T-cell (primary cell): ENCODE data around the gene LHFPL5. TPM values are rescaled to one million over a fixed set of nuclear protein-coding genes. Genes with fewer than 3 reads are reported as not detected.
A peak's percentile ranks its signal among the peaks of the same experiment; 100 is the strongest.

Experiments
- ATAC-seq, 4 experiments: fragments of 200-7000 bp in 3 of 4; fragments of 150-1000 bp in 1 of 4; cut with Tn5 transposase; replicated peaks in 1 of 4; 1 replicate in 3 of 4; 2 replicates in 1 of 4; pipeline ENCODE4 v1.10.0; 2021; ENCODE audit warnings: moderate library complexity in 3 of 4, mild to moderate bottlenecking in 2 of 4, moderate number of reproducible peaks in 1 of 4
- CTCF ChIA-PET, 2 donors: fragments of 300-600 bp; sonication (Branson Sonifier 250); formaldehyde crosslinking; loops; one replicate each; lab custom pipeline; 2022; ENCODE audit warnings: antibody characterized with exemption in 2 of 2; lab: Charles Lee
- POLR2A ChIA-PET, 2 donors: fragments of 300-600 bp; sonication (Branson Sonifier 250); formaldehyde crosslinking; loops; one replicate each; lab custom pipeline; 2022; ENCODE audit warnings: antibody characterized with exemption in 2 of 2; lab: Charles Lee
- DNase-seq, 35 experiments: peaks; one replicate each; pipeline versions ENCODE4 v3.0.0 to v3.0.0-alpha.2; 2013 to 2023
- H3K27ac ChIP-seq: one replicate; pipeline ENCODE4 v1.5.1; 2013; ENCODE audit warnings: low read length
- H3K27me3 ChIP-seq, 2 experiments: replicated peaks in 1 of 2; 1 replicate in 1 of 2; 2 replicates in 1 of 2; pipeline versions ENCODE4 v1.6.1 to v1.7.0; 2013; ENCODE audit warnings: low read length in 1 of 2, mixed read lengths in 1 of 2; ENCODE audit not compliant: control insufficient read depth in 2 of 2, insufficient read depth in 2 of 2; ENCODE audit errors: extremely low read depth in 1 of 2
- H3K36me3 ChIP-seq, 2 donors: 1 replicate in 1 of 2; 2 replicates in 1 of 2; pipeline versions ENCODE4 v1.6.1 to v1.7.0; 2013; ENCODE audit warnings: low read length in 1 of 2; ENCODE audit not compliant: control insufficient read depth in 2 of 2, insufficient read depth in 1 of 2; ENCODE audit errors: extremely low read depth in 1 of 2
- H3K4me1 ChIP-seq, 2 experiments: 1 replicate in 1 of 2; 2 replicates in 1 of 2; pipeline versions ENCODE4 v1.6.1 to v1.7.0; 2013; ENCODE audit warnings: low read length in 2 of 2, mixed read lengths in 1 of 2; ENCODE audit not compliant: insufficient read depth in 2 of 2, control insufficient read depth in 1 of 2; ENCODE audit errors: extremely low read depth in 1 of 2
- H3K4me3 ChIP-seq, 2 donors: 1 replicate in 1 of 2; 2 replicates in 1 of 2; pipeline versions ENCODE4 v1.5.1 to v1.7.0; 2013; ENCODE audit warnings: mild to moderate bottlenecking in 2 of 2, low read length in 1 of 2, moderate library complexity in 1 of 2; ENCODE audit not compliant: control insufficient read depth in 1 of 2; ENCODE audit errors: extremely low read depth in 1 of 2
- H3K9me3 ChIP-seq: 2 replicates; pipeline ENCODE4 v1.7.0; 2013
- H3K27ac Mint-ChIP-seq, 2 donors: one replicate each; pipeline ENCODE4 v1.8.0; 2020 to 2021; ENCODE audit warnings: mild to moderate bottlenecking in 2 of 2, mixed read lengths in 2 of 2
- H3K27me3 Mint-ChIP-seq, 2 donors: one replicate each; pipeline ENCODE4 v1.8.0; 2021 to 2022; ENCODE audit warnings: mixed read lengths in 2 of 2
- H3K36me3 Mint-ChIP-seq: one replicate; pipeline ENCODE4 v1.8.0; 2021; ENCODE audit warnings: mixed read lengths
- H3K4me1 Mint-ChIP-seq, 3 donors: one replicate each; pipeline ENCODE4 v1.8.0; 2020 to 2022; ENCODE audit warnings: mixed read lengths in 3 of 3, mild to moderate bottlenecking in 1 of 3
- H3K4me3 Mint-ChIP-seq, 3 donors: one replicate each; pipeline ENCODE4 v1.8.0; 2020 to 2022; ENCODE audit warnings: mild to moderate bottlenecking in 3 of 3, mixed read lengths in 3 of 3, moderate library complexity in 3 of 3
- H3K9me3 Mint-ChIP-seq, 3 donors: one replicate each; pipeline ENCODE4 v1.8.0; 2020 to 2022; ENCODE audit warnings: mixed read lengths in 3 of 3
- WGBS: methylation state at CpG from one replicate; pipeline ENCODE4 v1.1.5; 2013; ENCODE audit warnings: missing lambda C conversion rate; ENCODE audit not compliant: insufficient coverage; 5-methylcytosine and 5-hydroxymethylcytosine counted together
- total RNA-seq, 35 experiments: library from RNA in 6 of 35; stranded (reverse) in 6 of 35; fragments of 120-200 nt in 1 of 35; gene quantifications; one replicate each; pipeline versions ENCODE4 v1.2.1 to v1.2.4 and lab custom pipeline; 2013 to 2026

Gene LHFPL5
- total RNA-seq, 5 donors from 2014 or later (not counting 1 experiment from before 2014, with no cell fraction given), result not detected

DNA sequence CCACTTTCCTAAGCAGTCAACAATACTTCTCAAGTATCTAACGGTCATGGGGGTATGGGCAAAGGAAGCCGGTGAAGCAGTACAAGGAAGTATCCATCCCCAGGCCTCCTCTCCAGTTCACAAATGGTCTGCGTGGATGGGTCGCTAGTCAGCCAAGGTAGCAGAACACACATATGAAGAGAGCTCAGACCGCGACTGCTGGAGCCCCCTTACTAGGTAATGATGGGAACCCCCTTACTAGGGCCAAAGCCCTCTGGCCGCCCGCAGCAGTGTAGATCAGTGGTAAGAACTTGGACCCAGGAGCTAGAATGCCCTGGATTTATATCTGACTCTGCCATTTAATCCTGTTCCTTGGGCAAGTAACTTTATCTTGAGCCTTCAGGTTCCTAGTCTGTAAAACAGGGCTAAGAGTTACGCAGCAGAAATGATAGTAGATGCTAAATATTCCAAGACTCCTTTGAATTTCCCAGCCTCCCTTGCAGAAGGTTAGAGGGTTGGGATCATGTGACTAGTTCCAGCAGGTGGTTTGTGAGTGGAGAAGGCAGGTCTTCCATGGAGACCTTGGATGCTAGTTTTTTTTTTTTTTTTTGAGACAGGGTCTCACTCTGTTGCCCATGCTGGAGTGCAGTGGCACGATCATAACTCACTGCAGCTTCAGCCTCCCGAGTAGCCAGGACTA, 30.9 kb upstream of the LHFPL5 start:
- Mint-ChIP-seq H3K4me3 (no peak overlapping the region), H3K27ac (no peak overlapping the region), H3K9me3 (no peaks in the 10 kb centered on the region), H3K4me1 (peaks cover 5 to 9% (median 7%) of the 10 kb centered on the region in 3 donors), H3K27me3 (peaks cover 25 to 28% of the 10 kb centered on the region in 2 donors), H3K36me3 (no peaks in the 10 kb centered on the region)
- ChIA-PET CTCF (no interaction called here), POLR2A (no interaction called here)
- Histone ChIP-seq H3K9me3 (no peaks in the 10 kb centered on the region), H3K27me3 (peaks cover 0 to 55% of the 10 kb centered on the region in 2 experiments), H3K4me1 (peaks cover 0 to 10% of the 10 kb centered on the region in 2 experiments), H3K27ac (no peak overlapping the region), H3K4me3 (no peak overlapping the region), H3K36me3 (no peaks in the 10 kb centered on the region)
- WGBS, result 88% methylated on average over 4 of the region's 11 CpGs
- ATAC-seq (no peak), DNase-seq (no peak)

DNA sequence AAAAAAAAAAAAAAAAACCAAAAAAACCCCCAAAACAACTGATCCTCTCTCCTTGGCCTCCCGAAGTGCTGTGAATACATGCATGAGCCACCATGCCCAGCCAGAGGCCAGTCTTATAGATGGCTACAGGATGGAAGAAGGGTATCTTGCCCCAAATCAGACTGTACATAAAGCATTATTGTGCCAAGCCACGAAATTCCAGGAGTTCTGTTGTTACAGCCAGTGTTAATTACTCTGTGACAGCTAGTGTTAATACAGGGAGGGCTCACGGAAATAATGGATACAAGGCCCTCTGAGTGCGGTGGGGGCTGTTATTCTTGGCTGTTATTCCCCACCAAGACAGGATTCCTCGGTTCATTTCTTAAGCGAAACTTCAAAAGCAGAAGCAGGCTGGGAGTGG, 30.1 kb upstream of the LHFPL5 start:
- Mint-ChIP-seq H3K9me3 (no peaks in the 10 kb centered on the region), H3K27me3 (peaks cover 25 to 33% of the 10 kb centered on the region in 2 donors), H3K4me1 (peaks cover 5 to 9% (median 7%) of the 10 kb centered on the region in 3 donors), H3K4me3 (no peak overlapping the region), H3K27ac (no peak overlapping the region), H3K36me3 (no peaks in the 10 kb centered on the region)
- H3K27me3 ChIP-seq, result peaks cover 0 to 57% of the 10 kb centered on the region in 2 experiments
- H3K4me3 ChIP-seq, result no peak overlapping the region
- H3K36me3 ChIP-seq, result no peaks in the 10 kb centered on the region
- ChIA-PET POLR2A (no interaction called here), CTCF (no interaction called here)
- peaks cover 0 to 10% of the 10 kb centered on the region in 2 experiments for H3K4me1 ChIP-seq
- WGBS, result 80% methylated on average over 5 of the region's 6 CpGs
- no peak overlapping the region for H3K27ac ChIP-seq
- DNase-seq (no peak), ATAC-seq (no peak)
- no peaks in the 10 kb centered on the region for H3K9me3 ChIP-seq

DNA sequence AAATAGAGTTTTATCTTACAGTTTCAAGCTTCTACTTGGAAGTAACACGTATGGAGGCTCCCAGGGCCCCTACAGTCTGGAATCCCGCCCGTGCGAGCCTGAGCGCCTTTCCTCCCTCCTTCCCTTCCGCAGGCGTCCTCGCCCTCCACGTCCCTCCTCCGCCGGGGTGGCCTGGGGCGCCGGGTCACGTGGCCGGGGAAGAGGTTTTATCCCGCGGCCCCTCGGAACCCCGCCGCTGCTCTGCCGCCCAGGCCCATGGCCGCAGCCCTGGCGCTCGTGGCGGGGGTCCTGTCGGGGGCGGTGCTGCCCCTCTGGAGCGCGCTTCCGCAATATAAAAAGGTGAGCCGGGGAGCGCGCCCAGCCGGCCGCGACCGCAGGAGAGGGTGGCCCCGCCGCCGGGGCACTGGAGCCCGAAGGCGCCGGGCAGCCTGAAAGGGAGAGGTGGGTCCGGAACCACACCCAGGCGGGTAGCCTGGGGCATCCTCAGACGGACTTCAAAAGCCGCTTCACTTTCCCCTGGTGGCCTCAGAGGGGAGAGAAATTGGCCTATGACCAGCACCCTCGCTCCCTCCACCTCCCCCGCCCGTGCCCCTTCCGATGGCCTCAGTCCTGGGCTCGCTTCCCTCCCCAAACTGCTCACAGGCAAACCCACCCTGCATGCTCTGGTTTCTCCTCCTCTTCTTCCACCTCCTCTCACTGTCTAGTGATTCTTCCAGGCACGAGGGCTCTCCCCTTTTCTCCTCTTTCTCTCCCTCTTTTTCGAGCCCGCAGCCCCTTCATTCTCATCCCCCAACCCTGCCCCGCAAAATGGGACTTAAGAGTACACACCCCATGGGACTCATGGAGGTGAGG, 28.6 kb upstream of the LHFPL5 start, which contains the start of gene CLPSL2:
TSS of gene CLPSL2 (plus strand) at position 235 of the 852 bp plus-strand sequence. CDS start at position 256, 21 bp downstream.
- DNase-seq (no peak), ATAC-seq (peak in 2 of 4 experiments; percentile 38 to 56)
- Histone ChIP-seq H3K4me3 (peak within 1 kb of the TSS in 1 of 2 donors; percentile 60), H3K9me3 (no peaks in the 10 kb centered on the region), H3K27me3 (peaks cover 0 to 56% of the 10 kb centered on the region in 2 experiments), H3K27ac (no peak within 1 kb of the TSS), H3K36me3 (no peaks in the 10 kb centered on the region), H3K4me1 (peaks cover 0 to 10% of the 10 kb centered on the region in 2 experiments)
- H3K36me3 Mint-ChIP-seq, result no peaks in the 10 kb centered on the region
- ChIA-PET CTCF (no interaction called here), POLR2A (no interaction called here)
- no peak within 1 kb of the TSS for H3K27ac Mint-ChIP-seq
- WGBS, result 2% methylated on average over 47 of the region's 56 CpGs
- H3K4me1 Mint-ChIP-seq, result peaks cover 5 to 9% (median 7%) of the 10 kb centered on the region in 3 donors
- no peaks in the 10 kb centered on the region for H3K9me3 Mint-ChIP-seq
- peak within 1 kb of the TSS; percentile 37 to 59 (median 58) for H3K4me3 Mint-ChIP-seq
- peaks cover 27 to 38% of the 10 kb centered on the region in 2 donors for H3K27me3 Mint-ChIP-seq

DNA sequence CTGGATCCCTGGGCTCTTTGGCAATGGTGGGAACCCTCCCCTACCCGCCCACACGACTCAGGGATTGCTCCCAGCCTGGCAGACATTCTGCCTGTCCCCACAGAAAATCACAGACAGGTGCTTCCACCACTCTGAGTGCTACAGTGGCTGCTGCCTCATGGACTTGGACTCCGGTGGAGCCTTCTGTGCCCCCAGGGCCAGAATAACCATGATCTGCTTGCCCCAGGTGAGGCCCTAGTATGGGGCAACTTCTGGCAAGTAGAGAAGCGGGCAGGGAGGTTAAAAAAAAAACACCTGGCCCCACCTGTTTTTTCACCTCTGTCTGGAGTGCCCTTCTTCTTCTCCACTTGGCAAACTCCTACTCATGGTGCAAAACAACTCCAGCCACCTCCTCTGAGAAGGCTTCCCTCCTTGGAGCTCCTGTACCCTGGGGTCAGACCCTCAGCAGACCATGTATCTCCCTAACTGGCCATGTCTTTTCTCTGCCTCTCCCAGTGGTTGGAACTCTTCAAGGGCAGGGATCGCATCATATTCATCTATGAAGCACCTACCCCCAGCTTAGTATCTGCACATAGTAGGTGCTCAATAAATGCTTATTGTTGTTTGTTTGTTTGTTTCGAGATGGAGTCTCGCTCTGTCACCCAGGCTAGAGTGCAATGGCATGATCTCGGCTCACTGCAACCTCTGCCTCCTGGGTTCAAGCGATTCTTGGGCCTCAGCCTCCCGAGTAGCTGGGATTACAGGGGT, 27.6 kb upstream of the LHFPL5 start:
- H3K4me3 ChIP-seq, result no peak overlapping the region
- Mint-ChIP-seq H3K27me3 (peaks cover 30 to 40% of the 10 kb centered on the region in 2 donors), H3K4me1 (peaks cover 5 to 9% (median 7%) of the 10 kb centered on the region in 3 donors), H3K36me3 (no peaks in the 10 kb centered on the region), H3K9me3 (no peaks in the 10 kb centered on the region), H3K27ac (peak overlapping the region in 1 of 2 donors; percentile 44), H3K4me3 (peak overlapping the region; percentile 28 to 58 (median 53))
- POLR2A ChIA-PET, result no interaction called here
- no peak for ATAC-seq
- no peaks in the 10 kb centered on the region for H3K36me3 ChIP-seq
- H3K27ac ChIP-seq, result no peak overlapping the region
- no peaks in the 10 kb centered on the region for H3K9me3 ChIP-seq
- DNase-seq, result no peak
- 89% methylated on average over 7 of the region's 10 CpGs for WGBS
- CTCF ChIA-PET, result no interaction called here
- H3K4me1 ChIP-seq, result peaks cover 0 to 10% of the 10 kb centered on the region in 2 experiments
- H3K27me3 ChIP-seq, result peaks cover 0 to 55% of the 10 kb centered on the region in 2 experiments

DNA sequence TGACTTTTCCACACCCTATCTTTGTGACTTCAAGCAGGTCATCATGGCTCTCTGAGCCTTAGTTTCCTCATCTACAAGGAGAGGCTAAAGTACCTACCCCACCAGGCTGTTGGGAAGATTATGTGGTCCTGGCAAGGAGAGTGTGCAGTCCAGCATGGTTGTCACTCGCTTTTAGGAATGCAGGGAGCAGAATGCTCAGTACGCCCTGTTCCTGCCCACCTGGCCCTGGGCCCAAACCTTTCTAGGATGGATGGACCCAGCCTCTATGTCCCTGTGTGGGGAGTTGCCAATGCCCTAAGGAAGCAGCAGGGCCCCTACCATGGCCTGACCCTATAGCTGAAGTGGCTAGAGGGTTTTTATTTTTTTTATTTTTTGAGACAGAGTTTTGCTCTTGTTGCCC, 26.7 kb upstream of the LHFPL5 start:
- H3K27ac ChIP-seq, result no peak overlapping the region
- no peaks in the 10 kb centered on the region for H3K36me3 ChIP-seq
- H3K27ac Mint-ChIP-seq, result no peak overlapping the region
- 94% methylated on average over 2 of the region's 2 CpGs for WGBS
- H3K4me3 Mint-ChIP-seq, result peak overlapping the region in 1 of 3 donors; percentile 53
- H3K27me3 ChIP-seq, result peaks cover 0 to 54% of the 10 kb centered on the region in 2 experiments
- no peak for ATAC-seq
- CTCF ChIA-PET, result no interaction called here
- H3K9me3 Mint-ChIP-seq, result no peaks in the 10 kb centered on the region
- no peaks in the 10 kb centered on the region for H3K36me3 Mint-ChIP-seq
- peaks cover 0 to 10% of the 10 kb centered on the region in 2 experiments for H3K4me1 ChIP-seq
- H3K4me3 ChIP-seq, result no peak overlapping the region
- no peak for DNase-seq
- POLR2A ChIA-PET, result no interaction called here
- H3K9me3 ChIP-seq, result no peaks in the 10 kb centered on the region
- peaks cover 5 to 9% (median 7%) of the 10 kb centered on the region in 3 donors for H3K4me1 Mint-ChIP-seq
- peaks cover 30 to 40% of the 10 kb centered on the region in 2 donors for H3K27me3 Mint-ChIP-seq

DNA sequence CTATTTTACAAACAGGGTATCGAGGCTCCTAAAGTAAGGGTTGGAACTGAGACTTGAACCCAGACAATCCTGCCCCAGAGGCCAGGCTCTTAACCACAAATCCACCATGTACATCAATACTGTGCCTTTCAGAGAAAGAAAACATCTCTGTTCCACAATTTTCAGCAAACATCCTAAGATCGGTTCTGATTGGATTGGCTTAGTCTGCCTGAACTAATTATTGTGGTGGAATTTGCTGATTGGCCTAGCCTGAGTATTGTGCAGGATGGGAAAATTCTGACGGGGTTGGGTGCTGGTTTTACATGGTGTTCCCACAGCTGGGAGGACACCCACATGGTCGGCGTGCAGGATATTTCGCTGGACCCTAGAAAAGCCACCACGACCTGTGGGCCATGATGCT, 24.4 kb upstream of the LHFPL5 start, which contains the start of gene CLPSL1:
TSS of gene CLPSL1 (plus strand) at position 301 of the 400 bp plus-strand sequence. CDS start at position 393, 92 bp downstream.
- CTCF ChIA-PET, result no interaction called here
- DNase-seq, result no peak
- Histone ChIP-seq H3K4me3 (no peak within 1 kb of the TSS), H3K36me3 (no peaks in the 10 kb centered on the region), H3K9me3 (no peaks in the 10 kb centered on the region), H3K4me1 (peaks cover 0 to 10% of the 10 kb centered on the region in 2 experiments), H3K27me3 (peaks cover 0 to 40% of the 10 kb centered on the region in 2 experiments), H3K27ac (no peak within 1 kb of the TSS)
- POLR2A ChIA-PET, result no interaction called here
- peaks cover 5 to 9% (median 6%) of the 10 kb centered on the region in 3 donors for H3K4me1 Mint-ChIP-seq
- no peak within 1 kb of the TSS for H3K27ac Mint-ChIP-seq
- H3K27me3 Mint-ChIP-seq, result peaks cover 32 to 34% of the 10 kb centered on the region in 2 donors
- 73% methylated on average over 4 of the region's 7 CpGs for WGBS
- H3K9me3 Mint-ChIP-seq, result no peaks in the 10 kb centered on the region
- no peak for ATAC-seq
- H3K4me3 Mint-ChIP-seq, result no peak within 1 kb of the TSS
- no peaks in the 10 kb centered on the region for H3K36me3 Mint-ChIP-seq
